HepG2 (cell line): ENCODE results near the gene THOP1. TPM values are rescaled to one million over a fixed set of nuclear protein-coding genes. Genes with fewer than 3 reads are reported as not detected.
A peak's percentile ranks its signal among the peaks of the same experiment; 100 is the strongest.

Experiments
- AGO1 ChIP-seq: fragments of 200-400 bp; formaldehyde crosslinking; IDR thresholded peaks from 2 replicates; pipeline ENCODE4 v1.6.1; 2017; ENCODE audit warnings: mild to moderate bottlenecking, low read depth, low read length, moderate library complexity; ENCODE audit not compliant: poor library complexity, severe bottlenecking
- CBX5 ChIP-seq: sonication (generic); formaldehyde crosslinking; IDR thresholded peaks from 2 replicates; pipeline ENCODE4 v1.4.0; 2020; ENCODE audit warnings: missing genetic modification reagents, borderline replicate concordance
- HIVEP1 ChIP-seq: sonication (generic); formaldehyde crosslinking; IDR thresholded peaks from 2 replicates; pipeline ENCODE4 v1.4.0; 2020; ENCODE audit warnings: mild to moderate bottlenecking, missing genetic modification reagents
- IRF2 ChIP-seq: IDR thresholded peaks from 2 replicates; pipeline ENCODE4 v1.6.1; 2018; ENCODE audit warnings: missing genetic modification reagents, missing compliant biosample characterization
- KLF15 ChIP-seq: sonication (generic); formaldehyde crosslinking; IDR thresholded peaks from 2 replicates; pipeline ENCODE4 v1.8.1; 2023; ENCODE audit warnings: borderline replicate concordance, mild to moderate bottlenecking, inconsistent platforms, missing genetic modification reagents, mixed read lengths
- KLF9 ChIP-seq: IDR thresholded peaks from 2 replicates; pipeline ENCODE4 v1.6.1; 2016; ENCODE audit warnings: low read depth
- MXD4 ChIP-seq: IDR thresholded peaks from 2 replicates; pipeline ENCODE4 v1.6.1; 2016; ENCODE audit warnings: mild to moderate bottlenecking, missing biosample characterization, missing genetic modification reagents
- SMYD3 ChIP-seq: sonication (generic); formaldehyde crosslinking; IDR thresholded peaks from 2 replicates; pipeline ENCODE4 v1.8.1; 2023; ENCODE audit warnings: mild to moderate bottlenecking, missing genetic modification reagents
- SRF ChIP-seq: IDR thresholded peaks from 2 replicates; pipeline ENCODE4 v1.6.1; 2011; ENCODE audit warnings: mild to moderate bottlenecking, low read depth, low read length, moderate library complexity
- ZFP82 ChIP-seq: sonication (generic); formaldehyde crosslinking; IDR thresholded peaks from 2 replicates; pipeline ENCODE4 v1.5.1; 2020; ENCODE audit warnings: mild to moderate bottlenecking, missing genetic modification reagents, borderline replicate concordance
- ZNF230 ChIP-seq: sonication (generic); formaldehyde crosslinking; IDR thresholded peaks from 2 replicates; pipeline ENCODE4 v1.4.0; 2020; ENCODE audit warnings: mild to moderate bottlenecking, missing genetic modification reagents
- ZNF589 ChIP-seq: sonication (generic); formaldehyde crosslinking; conservative IDR thresholded peaks from 2 replicates; pipeline ENCODE4 v1.8.0; 2022; ENCODE audit warnings: mild to moderate bottlenecking, moderate library complexity, missing genetic modification reagents
- ZNF615 ChIP-seq: sonication (generic); formaldehyde crosslinking; IDR thresholded peaks from 2 replicates; pipeline ENCODE4 v1.5.0; 2020; ENCODE audit warnings: mild to moderate bottlenecking, missing genetic modification reagents, borderline replicate concordance
- ZNF772 ChIP-seq: sonication (generic); formaldehyde crosslinking; IDR thresholded peaks from 2 replicates; pipeline ENCODE4 v1.5.0; 2020; ENCODE audit warnings: mild to moderate bottlenecking, missing genetic modification reagents
- ZNF777 ChIP-seq: sonication (generic); formaldehyde crosslinking; IDR thresholded peaks from 2 replicates; pipeline ENCODE4 v1.4.0; 2020; ENCODE audit warnings: missing genetic modification reagents
- ZSCAN12 ChIP-seq: sonication (generic); formaldehyde crosslinking; IDR thresholded peaks from 2 replicates; pipeline ENCODE4 v1.9.0; 2021; ENCODE audit warnings: mild to moderate bottlenecking, missing genetic modification reagents
- polyA plus RNA-seq, 8 experiments: library from polyadenylated mRNA; depleted of rRNA in 3 of 8; stranded (reverse) in 7 of 8; unstranded in 1 of 8; fragments of >200 nt; fragmentation: Illumina TruSeq in 4 of 8; extraction: Trizol in 4 of 8; gene quantifications; 2 replicates each; pipeline versions ENCODE4 v1.2.1 to v1.2.3, GENCODE V29; 2011 to 2016; ENCODE audit warnings: low read depth in 4 of 8, missing spikeins in 1 of 8, mixed read lengths in 1 of 8; ENCODE audit not compliant: insufficient read depth in 1 of 8
- total RNA-seq, 5 experiments: library from RNA; depleted of rRNA; stranded (reverse); fragments of >200 nt; fragmentation: Illumina TruSeq; extraction: Trizol; gene quantifications; 2 replicates each; pipeline ENCODE4 v1.2.3, GENCODE V29; 2016; ENCODE audit warnings: low read depth in 1 of 5
- TF ChIP-seq, protein P1 (sequence below): sonication (generic); formaldehyde crosslinking; IDR thresholded peaks from 2 replicates; pipeline ENCODE4 v1.4.0; 2020; ENCODE audit warnings: missing genetic modification reagents
- TF ChIP-seq, protein P2 (sequence below): sonication (generic); formaldehyde crosslinking; IDR thresholded peaks from 2 replicates; pipeline ENCODE4 v1.8.0; 2022; ENCODE audit warnings: missing genetic modification reagents, mild to moderate bottlenecking, inconsistent platforms, borderline replicate concordance
- TF ChIP-seq, protein P3 (sequence below): sonication (generic); formaldehyde crosslinking; IDR thresholded peaks from 2 replicates; pipeline ENCODE4 v1.5.0; 2020; ENCODE audit warnings: mild to moderate bottlenecking, missing genetic modification reagents, borderline replicate concordance
- TF ChIP-seq, protein P4 (sequence below): sonication (generic); formaldehyde crosslinking; IDR thresholded peaks from 2 replicates; pipeline ENCODE4 v1.4.0; 2020; ENCODE audit warnings: low read depth, mild to moderate bottlenecking, missing genetic modification reagents

The THOP1 gene
- total and polyA plus RNA-seq, 2 of the 13 experiments (the other 11 are each of a cell fraction or from before 2014, with no cell fraction given), result 74.4 to 116 TPM

DNA sequence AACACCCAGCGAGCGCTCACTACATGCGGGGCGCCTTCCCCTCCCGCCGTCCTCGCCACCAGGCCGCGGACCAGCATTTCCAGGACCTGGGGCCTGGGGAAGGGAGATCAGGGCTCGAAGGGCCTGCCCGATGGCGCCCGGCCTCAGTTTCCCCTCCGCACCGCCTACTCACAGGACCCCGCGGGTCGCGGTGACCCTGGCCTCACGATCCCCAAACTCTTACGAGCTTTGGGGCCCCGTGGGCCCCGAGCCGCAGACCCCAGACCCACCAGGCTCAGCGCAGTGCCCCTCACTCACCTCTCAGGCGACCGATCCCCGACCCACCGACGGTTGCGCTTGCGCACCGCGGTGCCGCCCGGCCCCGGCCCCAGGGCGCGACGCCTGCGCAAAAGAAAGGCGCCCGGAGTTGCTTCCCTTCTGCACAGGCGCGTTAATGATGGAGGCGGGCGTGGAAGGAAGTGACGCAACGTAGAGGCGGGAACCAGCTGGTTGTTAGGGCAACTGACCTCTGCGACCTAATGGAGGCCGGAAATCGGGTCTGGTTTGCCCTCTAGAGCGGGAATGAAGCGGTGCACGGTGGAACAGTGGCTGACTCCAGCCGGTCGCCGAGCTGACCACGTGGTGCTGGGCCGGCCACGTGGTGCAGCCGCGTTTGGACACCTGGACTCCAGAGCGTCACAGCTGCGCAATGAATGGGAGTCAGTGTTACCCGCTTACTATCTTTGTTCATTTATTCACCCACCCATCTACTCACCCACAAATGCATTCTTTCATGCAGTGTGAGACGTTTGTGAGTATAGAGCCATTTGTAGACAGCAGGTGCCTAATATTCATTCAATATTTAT, 2.1 kb upstream of the THOP1 start, which contains the start of gene SGTA (continued):
- TF ChIP-seq ZNF589 (CRISPR knock-in tag), result peak; percentile 95
- TF ChIP-seq ZNF615 (CRISPR knock-in tag), result peak; percentile 78; the same call in 1 of the 2 replicates
- peak; percentile 96 for TF ChIP-seq ZNF777 (CRISPR knock-in tag)
- peak; percentile 75; the same call in 1 of the 2 replicates for TF ChIP-seq ZFP82
- TF ChIP-seq, protein P1, sequence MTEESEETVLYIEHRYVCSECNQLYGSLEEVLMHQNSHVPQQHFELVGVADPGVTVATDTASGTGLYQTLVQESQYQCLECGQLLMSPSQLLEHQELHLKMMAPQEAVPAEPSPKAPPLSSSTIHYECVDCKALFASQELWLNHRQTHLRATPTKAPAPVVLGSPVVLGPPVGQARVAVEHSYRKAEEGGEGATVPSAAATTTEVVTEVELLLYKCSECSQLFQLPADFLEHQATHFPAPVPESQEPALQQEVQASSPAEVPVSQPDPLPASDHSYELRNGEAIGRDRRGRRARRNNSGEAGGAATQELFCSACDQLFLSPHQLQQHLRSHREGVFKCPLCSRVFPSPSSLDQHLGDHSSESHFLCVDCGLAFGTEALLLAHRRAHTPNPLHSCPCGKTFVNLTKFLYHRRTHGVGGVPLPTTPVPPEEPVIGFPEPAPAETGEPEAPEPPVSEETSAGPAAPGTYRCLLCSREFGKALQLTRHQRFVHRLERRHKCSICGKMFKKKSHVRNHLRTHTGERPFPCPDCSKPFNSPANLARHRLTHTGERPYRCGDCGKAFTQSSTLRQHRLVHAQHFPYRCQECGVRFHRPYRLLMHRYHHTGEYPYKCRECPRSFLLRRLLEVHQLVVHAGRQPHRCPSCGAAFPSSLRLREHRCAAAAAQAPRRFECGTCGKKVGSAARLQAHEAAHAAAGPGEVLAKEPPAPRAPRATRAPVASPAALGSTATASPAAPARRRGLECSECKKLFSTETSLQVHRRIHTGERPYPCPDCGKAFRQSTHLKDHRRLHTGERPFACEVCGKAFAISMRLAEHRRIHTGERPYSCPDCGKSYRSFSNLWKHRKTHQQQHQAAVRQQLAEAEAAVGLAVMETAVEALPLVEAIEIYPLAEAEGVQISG (CRISPR knock-in tag), result peak; percentile 95
- peak; percentile 87; the same call in 1 of the 2 replicates for TF ChIP-seq KLF9
- TF ChIP-seq HIVEP1 (CRISPR knock-in tag), result peak; percentile 86
- peak; percentile 98 for TF ChIP-seq ZNF772 (CRISPR knock-in tag)
- TF ChIP-seq, protein P2, sequence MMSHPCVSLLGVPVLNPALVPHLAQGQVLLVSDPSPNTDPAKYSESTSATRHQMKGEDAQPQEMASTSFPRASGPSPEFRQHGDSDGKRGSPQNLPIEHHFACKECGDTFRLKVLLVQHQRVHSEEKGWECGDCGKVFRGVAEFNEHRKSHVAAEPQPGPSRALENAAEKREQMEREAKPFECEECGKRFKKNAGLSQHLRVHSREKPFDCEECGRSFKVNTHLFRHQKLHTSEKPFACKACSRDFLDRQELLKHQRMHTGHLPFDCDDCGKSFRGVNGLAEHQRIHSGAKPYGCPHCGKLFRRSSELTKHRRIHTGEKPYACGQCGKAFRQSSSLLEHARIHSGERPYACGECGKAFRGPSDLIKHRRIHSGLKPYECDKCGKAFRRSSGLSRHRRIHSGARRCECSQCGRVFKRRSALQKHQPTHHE, result peak; percentile 71; the same call in 1 of the 2 replicates
- TF ChIP-seq, protein P3, sequence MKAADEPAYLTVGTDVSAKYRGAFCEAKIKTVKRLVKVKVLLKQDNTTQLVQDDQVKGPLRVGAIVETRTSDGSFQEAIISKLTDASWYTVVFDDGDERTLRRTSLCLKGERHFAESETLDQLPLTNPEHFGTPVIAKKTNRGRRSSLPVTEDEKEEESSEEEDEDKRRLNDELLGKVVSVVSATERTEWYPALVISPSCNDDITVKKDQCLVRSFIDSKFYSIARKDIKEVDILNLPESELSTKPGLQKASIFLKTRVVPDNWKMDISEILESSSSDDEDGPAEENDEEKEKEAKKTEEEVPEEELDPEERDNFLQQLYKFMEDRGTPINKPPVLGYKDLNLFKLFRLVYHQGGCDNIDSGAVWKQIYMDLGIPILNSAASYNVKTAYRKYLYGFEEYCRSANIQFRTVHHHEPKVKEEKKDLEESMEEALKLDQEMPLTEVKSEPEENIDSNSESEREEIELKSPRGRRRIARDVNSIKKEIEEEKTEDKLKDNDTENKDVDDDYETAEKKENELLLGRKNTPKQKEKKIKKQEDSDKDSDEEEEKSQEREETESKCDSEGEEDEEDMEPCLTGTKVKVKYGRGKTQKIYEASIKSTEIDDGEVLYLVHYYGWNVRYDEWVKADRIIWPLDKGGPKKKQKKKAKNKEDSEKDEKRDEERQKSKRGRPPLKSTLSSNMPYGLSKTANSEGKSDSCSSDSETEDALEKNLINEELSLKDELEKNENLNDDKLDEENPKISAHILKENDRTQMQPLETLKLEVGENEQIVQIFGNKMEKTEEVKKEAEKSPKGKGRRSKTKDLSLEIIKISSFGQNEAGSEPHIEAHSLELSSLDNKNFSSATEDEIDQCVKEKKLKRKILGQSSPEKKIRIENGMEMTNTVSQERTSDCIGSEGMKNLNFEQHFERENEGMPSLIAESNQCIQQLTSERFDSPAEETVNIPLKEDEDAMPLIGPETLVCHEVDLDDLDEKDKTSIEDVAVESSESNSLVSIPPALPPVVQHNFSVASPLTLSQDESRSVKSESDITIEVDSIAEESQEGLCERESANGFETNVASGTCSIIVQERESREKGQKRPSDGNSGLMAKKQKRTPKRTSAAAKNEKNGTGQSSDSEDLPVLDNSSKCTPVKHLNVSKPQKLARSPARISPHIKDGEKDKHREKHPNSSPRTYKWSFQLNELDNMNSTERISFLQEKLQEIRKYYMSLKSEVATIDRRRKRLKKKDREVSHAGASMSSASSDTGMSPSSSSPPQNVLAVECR, result peak; percentile 99
- no peak for TF ChIP-seq AGO1
- peak; percentile 89 for TF ChIP-seq IRF2 (CRISPR knock-in tag)
- no peak for TF ChIP-seq ZSCAN12 (CRISPR knock-in tag)
- peak; percentile 86; the same call in 1 of the 2 replicates for TF ChIP-seq SMYD3 (CRISPR knock-in tag)
- TF ChIP-seq CBX5 (CRISPR knock-in tag), result peak; percentile 93; the same call in 1 of the 2 replicates
- peak; percentile 92 for TF ChIP-seq ZNF230 (CRISPR knock-in tag)
- TF ChIP-seq SRF, result no peak
- TF ChIP-seq MXD4, result peak; percentile 100
- TF ChIP-seq, protein P4, sequence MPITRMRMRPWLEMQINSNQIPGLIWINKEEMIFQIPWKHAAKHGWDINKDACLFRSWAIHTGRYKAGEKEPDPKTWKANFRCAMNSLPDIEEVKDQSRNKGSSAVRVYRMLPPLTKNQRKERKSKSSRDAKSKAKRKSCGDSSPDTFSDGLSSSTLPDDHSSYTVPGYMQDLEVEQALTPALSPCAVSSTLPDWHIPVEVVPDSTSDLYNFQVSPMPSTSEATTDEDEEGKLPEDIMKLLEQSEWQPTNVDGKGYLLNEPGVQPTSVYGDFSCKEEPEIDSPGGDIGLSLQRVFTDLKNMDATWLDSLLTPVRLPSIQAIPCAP (CRISPR knock-in tag), result peak; percentile 67; the same call in 1 of the 2 replicates
- peak; percentile 82; the same call in 1 of the 2 replicates for TF ChIP-seq KLF15 (CRISPR knock-in tag)
